GM18868 (cell line): ENCODE measurements around the gene SNX5.
"Not testable (repeated sequence)": the region's sequence is repeated elsewhere in the genome, so short reads cannot be mapped to it uniquely, and the experiment has no call there.

Experiments
- ATAC-seq: cut with Tn5 transposase; IDR thresholded peaks from one replicate; pipeline ENCODE4 v1.9.1; 2021; ENCODE audit warnings: mild to moderate bottlenecking, moderate library complexity; ENCODE audit not compliant: unreplicated experiment

Gene SNX5

DNA sequence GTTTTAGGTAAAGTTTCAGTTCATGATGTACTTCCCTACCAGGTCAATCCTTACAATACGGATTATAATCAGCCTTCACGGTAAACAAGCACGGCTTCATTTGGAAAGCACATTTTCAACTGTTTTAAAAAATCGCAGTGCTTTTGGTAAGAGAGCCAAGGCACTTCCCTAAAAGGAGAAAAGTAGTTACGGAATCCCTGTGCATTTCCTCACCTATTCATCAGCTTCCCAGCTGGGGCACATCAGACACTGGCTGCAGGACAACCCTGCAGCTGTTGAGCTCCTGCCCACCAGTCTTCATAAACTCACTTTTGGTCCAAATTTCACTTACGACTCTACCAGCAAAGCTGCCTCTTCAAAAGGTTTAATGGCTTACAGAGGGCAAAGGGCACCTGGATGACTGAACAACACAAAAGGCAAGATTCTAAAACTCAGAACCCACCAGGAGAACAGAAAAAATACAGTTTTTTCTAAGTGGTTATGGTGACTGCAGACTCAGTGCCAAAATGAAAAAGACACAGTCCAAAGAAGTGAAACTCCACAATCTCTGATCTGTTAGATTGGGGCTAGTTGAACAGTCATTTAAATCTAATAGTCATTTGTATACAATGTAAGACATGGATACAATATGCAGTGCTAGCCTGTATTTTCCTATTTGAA is 7.5 kb downstream of the SNX5 start:
- ATAC-seq, result peak; percentile 24

DNA sequence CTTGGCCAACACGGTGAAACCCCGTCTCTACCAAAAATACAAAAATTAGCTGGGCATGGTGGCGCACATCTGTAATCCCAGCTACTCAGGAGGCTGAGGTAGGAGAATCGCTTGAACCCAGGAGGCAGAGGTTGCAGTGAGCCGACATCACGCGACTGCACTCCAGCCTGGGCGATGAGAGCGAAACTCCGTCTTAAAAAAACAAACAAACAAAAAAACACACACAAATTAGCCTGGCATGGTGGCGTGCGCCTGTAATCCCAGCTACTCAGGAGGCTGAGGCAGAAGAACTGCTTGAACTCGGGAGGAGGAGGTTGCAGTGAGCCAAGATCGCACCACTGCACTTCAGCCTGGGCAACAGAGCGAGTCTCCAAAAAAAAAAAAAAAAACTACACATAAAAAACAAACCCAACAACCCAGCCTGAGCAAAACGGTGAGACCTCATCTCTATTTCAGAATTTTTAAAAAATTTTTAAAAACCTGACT is 8.2 kb downstream of the SNX5 start:
- not testable (repeated sequence) for ATAC-seq

DNA sequence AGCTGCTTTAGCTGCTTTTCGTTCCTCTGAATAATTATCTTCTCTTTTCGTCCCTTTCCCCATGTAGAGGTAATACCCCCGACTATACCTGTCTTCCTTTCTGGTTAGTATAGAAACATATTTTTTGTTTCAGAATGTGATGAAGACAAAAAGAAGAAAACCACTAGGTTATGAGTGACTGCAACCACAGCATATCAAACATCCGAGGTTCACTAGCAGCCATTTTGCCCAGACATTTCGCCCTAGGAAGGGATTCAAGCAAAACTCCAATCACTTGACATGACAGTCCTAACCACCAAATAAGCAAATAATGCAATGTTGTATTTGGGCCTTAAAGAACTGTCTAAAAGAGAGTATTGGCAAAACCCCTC is 9.4 kb downstream of the SNX5 start:
- ATAC-seq, result peak; percentile 31

DNA sequence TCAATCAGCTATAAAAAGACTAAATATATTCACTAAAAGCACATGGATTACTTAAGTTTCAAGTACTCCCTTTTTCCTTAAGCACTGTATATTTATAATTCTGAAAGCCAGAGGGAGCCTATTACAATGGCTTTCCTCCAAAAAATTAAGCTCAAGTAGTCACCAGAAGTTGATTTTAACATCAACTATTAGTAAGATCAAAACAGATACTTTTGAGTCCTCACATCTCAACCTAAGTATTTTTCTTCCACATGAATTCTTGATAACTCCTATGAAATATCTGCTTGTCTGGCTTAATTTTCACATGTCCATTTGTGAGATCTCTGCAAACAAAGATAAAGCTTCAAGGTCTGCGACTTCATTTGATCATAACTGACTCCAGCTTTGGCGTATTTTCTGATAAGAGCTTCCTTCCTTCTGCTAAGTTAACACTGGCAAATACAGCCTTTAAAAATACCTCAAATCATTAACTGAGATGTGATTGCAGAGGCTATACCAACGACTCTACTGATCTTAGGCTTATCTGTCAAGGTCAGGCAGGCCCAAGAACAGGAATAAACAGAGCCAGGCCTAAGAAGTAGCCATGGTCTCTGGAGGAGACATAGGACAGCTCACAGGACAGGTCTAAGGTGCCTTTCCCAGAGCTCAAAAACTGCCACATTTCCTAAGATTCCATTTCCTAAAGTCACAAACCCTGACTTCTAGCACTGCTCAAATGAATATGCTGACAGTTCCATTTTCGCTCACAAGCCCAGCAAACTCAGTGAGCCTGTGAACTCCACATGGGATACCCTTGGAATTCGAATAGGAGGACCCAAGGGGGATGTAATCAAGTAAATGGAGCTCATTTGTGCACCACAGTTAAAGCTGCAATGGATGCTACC is 10.0 kb downstream of the SNX5 start:
- ATAC-seq, result no peak

DNA sequence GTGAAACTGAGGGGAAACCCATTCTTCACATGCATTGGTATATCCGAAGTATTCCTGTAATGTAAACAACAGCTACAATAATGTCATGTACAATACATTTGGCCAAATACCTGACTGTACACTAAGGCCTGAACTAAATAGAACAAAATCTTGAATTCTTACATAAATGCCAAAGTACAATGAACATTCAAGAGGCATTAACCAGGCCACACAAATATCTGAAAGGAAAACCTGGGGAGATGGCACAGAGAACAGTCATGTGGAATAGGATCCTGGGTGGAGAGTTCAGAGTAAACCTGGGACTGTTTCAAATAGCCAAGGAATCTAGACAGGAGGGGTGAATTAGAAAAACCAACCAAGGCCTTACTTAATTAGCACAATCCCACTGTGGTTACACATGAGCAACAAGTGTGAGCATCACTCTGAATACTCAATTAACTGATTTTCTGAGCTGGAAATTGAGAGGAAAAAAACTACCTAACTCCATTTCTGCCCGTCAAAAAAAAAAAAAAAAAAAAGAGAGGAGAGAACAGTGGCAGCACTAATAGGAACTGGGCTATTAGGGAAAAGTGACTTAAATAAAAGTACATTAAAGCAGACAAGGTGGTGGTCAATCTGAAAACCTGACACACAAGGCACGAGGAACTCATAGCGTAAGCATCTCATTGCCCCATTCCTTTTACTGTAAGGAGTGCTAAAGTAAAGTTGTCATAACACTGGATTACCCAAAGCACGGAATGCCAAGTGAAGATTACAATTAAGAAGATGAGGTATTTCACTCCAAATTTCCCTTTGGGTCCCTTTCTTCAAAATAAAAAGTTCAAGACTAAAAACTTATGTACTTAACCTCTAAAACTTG is 10.9 kb downstream of the SNX5 start:
- no peak for ATAC-seq

DNA sequence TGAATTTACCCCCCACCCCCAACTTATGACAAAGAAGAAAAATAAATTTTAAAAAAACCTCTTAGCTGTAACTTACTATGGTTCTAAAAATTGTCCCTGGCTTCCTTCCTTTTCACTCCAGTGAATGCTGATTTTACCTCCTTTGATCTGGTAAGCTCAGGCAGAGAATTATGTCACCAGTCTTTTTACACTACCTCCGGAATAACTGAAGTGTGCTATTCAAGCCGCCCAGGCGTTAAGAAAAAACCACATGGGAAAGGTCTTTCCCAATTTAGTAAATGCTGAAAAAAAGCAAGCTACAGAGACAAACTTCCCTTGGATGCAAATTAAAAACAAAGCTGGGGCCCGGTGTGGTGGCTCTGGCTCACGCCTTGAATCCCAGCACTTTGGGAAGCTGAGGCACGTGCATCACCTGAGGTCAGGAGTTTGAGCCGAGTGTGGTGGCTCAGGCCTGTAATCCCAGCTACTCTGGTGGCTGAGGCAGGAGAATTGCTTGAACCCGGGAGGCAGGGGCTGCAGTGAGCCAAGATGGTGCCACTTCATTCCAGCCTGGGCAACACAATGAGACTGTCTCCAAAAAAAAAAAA is 12.4 kb downstream of the SNX5 start:
- no peak for ATAC-seq

DNA sequence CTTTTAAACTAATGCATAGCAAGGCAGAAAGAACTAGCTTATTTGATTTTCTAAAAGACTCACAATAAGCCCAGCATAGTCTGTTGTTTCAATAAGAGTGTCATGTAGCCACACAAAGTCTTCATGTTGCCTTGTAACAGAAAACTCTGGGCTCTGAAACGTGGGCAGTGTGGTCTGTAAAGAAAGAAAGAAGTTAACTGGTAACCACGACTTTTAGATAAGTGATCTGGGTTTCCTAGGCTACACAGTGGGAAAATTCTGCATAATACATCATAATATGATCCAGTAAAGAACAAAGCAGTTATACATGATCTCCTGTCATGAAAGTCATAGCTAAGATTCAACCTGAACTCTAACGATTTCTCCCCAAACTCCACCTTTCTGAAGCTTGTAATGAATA is 13.3 kb downstream of the SNX5 start:
- ATAC-seq, result no peak

DNA sequence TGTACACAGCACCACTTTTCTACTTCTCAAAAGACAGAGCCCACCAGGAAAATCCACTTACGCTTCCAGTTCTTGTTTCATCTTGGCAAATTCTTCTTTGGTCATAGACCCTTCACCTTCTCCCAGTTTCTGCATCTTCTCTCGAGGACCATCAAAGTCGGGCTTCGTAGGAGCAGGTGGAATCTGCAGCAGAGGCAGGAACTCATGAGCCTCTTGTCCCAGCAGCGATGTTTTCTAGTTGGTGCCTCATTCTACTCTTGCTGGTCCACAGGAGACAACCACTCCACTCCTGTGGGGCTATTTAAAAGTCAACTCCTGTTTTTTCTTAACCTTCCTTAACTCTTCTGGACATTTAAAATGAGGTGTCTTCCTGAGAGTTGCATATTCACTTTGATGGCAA is 14.7 kb downstream of the SNX5 start:
- ATAC-seq, result no peak

DNA sequence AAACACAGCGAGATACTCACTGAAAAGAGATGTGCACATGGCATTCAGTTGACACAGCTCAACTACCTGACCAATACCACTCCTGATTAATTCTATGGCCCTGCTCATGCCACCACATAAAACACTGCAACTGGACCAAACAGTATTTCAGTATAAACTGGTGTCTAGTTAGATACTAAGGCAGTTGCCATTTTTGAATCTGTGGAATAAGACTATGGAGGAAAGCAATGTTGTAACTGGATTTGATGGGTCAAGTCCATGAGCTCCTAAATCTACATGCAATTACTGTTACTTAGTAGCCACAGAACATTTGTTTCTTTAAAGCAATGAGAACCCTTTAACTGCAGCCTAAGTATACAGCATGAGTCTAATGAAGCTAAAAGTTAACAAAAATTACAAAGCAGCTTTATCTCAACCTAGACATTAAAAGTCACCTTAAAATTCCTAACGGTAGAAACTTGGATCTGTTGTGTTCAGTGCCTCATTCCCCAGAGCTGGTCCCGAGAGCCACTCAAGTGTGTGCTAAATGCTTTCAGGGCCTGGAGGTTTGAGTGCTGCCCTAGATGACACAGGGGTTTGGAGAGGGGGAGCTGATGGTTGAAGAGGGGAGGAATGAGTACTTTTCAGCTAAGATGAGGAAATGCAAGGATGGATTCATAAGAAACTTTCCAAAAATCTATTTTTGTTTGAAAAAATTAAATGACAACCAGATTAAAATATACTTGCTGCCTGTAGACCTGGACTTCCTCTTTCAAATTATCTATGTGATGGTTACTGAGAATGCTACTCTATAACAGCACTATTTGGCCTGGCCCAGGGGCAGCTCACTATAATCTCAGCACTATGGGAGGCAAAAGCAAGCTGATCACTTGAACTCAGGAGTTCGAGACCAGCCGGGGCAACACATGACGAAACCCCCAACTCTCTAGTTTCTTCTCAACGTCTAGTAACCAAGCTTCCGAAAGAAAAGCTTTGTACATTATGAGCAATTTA is 15.6 kb downstream of the SNX5 start:
- ATAC-seq, result no peak

DNA sequence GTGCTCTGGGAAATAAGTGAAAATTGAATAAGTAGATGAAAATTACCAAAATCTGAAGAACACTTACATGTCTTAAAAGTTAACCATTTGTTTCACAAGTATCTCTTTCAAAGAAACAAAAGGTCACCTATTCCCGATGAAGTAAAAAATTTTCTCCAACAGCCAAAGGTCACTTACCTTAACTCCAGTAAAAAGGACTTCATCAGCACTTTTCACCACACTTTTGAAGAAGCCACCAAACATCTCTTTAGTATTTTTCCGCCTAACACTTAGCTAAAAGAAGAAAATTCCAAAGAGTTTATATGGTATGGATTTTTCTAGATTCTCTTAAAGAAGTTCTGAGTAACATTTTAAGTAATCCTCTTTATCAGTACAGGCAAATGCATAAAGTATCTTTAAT is 17.3 kb downstream of the SNX5 start:
- ATAC-seq, result no peak

DNA sequence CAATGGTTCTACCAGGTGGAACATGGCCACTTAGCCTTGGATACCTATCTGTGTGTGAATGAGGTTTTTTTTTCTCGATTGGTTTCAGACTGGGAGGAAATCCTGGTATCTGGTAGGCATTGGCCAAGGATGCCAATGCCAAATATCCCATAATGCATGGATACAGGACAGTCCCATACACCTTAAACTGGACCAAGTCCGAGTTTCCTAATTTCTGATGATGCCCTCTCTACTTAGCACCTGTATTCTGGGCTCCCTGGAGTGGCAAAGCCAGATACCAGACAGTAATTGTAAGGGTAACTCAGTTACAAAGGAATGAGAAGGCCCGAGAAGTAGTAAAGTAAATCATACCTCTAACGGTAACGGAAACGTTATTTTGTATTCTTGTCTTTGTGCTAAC is 17.9 kb downstream of the SNX5 start:
- no peak for ATAC-seq

DNA sequence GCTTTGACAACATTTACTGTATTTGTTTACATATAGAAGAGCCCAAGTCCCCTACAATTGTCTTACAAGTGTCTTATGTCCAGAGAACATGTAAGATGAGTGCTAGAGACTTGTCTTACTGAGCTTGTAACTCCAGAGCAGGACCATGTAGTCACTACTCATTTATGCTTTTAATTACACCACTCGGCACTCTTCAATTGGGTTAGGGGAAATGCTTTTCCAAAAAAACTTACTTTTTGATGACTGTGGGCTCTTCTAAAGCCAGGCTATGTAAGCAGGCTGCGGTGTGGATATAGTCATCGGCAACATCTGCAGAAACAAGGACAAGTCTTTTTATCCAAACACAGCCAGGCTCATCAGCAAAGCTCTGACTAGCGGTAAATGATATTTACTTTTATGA is 18.7 kb downstream of the SNX5 start:
- no peak for ATAC-seq

DNA sequence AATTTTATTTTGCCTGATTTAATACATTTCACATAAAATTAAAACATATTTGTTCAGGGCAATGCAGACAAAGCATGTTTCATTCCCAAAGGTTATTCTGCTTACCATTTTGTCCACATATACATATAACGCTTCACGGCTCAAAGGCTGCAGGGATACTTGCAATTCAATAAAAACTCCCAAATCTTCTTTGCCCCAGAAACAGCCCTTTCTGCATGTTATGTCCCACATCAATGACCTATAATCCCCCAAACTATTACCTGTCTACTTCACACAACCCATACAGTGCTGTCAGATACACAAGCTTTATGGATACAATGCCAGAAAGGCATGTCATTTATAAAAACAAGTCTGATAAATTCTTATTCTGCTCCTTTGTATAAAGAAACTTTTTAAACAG is 20.2 kb downstream of the SNX5 start:
- ATAC-seq, result no peak

DNA sequence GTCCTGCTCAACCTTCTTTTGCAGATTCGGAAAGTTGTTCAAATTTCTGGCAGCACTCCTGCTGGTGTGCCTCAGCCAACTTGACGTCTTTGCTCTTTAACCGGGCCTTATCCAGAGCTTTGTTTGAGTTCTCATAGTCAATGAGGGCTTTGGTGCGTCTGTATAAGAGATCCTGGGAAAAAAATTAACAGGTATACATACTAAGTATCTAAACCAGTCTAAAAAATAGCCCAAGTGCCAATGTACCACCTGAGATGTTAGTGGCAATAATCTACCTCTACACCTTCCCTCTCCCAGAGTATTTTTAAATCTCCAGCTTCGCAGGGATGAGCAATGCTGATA is 21.1 kb downstream of the SNX5 start:
- ATAC-seq, result no peak

DNA sequence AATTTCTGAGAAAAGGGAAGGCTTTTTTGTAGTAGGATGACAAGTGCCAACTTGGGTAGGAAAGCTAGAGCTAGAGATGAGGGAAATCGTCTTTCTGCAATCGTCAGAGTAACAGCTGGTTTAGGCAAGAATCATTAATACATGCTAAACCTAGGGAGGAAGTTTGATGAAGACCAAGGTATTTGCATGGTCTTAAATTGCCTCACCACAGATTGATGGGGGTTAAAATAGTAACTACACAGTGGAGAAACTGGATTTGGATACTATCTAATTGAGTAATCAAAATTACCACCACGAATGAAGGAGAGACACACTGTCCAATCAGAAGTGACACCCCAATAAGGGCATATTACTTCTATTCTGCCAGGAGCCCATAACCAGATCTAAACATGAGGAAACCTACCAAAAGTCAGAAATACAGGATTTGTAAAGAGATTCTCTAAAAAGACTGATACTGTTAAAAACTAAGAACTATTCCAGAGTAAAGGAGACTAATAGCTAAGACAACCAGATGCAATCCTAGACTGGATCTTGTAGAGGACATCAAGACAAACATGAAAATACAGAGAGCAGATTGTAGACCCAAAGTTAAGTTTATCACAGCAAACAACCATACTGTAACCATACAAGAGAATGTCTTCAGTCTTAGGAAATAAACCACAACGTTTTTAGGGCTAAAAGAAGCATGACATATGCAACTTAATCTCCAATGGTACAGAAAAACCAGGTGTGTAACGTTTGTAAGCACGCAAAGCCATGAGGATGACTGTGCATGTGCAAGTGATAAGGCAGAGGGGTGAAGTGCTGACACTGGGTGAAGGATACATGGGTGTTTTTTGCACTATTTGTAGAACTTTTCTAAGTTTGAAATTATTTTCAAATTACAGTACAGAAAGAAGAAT is 21.8 kb downstream of the SNX5 start:
- ATAC-seq, result no peak

DNA sequence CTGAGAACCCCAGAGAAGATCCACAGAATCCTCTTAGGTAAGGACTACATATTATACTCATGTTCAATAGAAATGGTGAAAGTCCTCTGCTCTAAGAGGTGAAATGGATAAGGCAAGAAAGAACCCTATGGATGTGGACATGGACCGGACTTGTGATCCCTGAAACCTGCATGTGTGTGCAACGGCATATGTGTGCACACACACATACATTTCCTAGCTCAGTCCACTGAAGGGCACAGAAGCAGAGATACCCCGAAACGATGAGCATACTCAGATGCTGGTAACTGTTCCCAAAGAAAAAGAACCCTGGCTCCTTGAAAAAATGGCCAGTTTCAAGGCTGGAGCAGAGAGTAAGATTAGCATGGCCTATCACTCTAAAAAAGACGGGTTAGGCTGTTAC is 22.6 kb downstream of the SNX5 start:
- ATAC-seq, result no peak

DNA sequence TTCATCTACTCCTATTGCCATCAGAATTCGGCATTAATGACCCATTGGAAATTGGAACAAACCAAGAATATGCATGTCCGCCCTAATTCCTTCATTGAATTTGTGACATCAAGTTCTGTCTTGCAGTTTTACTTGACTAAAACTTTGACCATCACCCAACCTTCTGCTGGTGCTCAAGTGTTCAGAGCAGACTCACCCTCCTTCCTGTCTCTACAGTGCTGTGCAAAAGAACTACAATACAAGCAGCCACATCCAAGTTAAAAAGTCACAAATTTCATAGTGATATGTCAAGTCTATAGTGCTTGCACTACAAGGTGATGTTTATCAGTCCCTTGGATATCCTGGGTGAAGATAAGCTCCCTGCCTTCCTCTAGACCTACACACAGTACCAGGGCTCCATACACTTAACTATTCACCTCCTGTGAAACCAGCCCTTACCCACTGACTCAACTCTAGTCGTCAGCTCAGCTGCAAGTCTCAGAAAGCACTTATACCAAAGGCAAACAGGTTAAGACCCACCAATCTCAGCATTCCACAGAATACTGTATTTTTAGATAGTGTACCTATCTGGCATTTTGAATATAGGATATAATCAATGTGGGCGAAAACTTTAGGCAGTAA is 23.6 kb downstream of the SNX5 start:
- ATAC-seq, result no peak

DNA sequence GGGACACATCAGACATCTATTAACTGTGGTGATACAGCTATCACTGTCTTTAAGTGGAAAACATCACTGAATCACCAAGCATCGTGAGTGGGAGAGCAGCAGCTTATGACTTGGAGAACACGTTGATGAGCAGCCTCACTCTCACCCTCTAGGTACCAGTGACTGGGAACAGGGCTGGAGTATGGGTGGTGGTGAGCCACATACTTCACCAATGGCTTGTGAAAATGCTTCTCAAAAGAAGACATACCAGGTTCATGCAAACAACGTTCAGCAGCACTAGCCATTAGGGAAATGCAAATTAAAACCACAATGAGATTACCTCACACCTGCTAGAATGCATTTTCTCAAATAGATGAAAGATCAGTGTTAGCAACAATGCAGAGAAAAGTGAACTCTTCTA is 25.3 kb downstream of the SNX5 start:
- ATAC-seq, result peak; percentile 48

DNA sequence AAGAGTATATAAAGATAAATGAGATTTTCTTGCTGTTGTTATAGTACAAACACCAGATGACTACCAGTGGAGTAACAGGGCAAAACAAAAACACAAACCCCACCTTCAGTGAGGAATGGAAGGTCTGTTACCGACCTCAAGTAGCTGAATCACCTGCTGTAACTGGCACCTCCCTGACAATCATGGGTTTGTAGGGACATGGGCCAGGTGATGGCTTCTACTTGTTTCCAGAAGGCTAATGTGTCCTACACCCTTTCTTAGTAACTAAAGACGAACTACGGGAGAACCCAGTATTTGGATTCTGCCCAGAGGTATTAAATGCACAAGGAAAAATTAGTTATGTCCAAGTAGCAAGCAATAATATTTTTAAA is 26.8 kb downstream of the SNX5 start:
- ATAC-seq, result no peak
